ENCODE results near the gene CHPF2.

GRCh38 chr7:151207804-151208203, 24.5 kb upstream of the CHPF2 start:
- TF ChIP-seq CTCF (IDR thresholded peaks at IDR 0.05; ENCODE audit: insufficient read depth, low read depth, low read length) (no peak), EZH2 (IDR thresholded peaks at IDR 0.05; ENCODE audit: insufficient read depth, low read length) (no peak)
